Gastrocnemius medialis (tissue), 4 donors: ENCODE measurements around the gene KRT77. TPM values are rescaled to one million over a fixed set of nuclear protein-coding genes. Genes with fewer than 3 reads are reported as not detected.

Experiments
- ATAC-seq, 2 donors: fragments of 150-250 bp; one replicate each; pipeline ENCODE4 v1.9.1; 2016
- DNase-seq, 2 donors: peaks; one replicate each; pipeline ENCODE4 v3.0.0-alpha.2; 2019
- H3K27ac ChIP-seq, 4 donors: fragments of 200-600 bp; sonication (generic); 1 replicate in 1 of 4; 2 replicates in 3 of 4; pipeline ENCODE4 v1.5.1; 2016 to 2018; ENCODE audit warnings: mild to moderate bottlenecking in 2 of 4, moderate library complexity in 1 of 4
- H3K27me3 ChIP-seq, 3 donors: fragments of 200-600 bp; sonication (generic) in 2 of 3; 1 replicate in 1 of 3; 2 replicates in 2 of 3; pipeline versions ENCODE4 v1.5.1 to v1.6.0; 2016 to 2019; ENCODE audit warnings: mild to moderate bottlenecking in 1 of 3, moderate library complexity in 1 of 3
- H3K36me3 ChIP-seq, 2 donors: fragments of 200-600 bp; sonication (generic) in 1 of 2; one replicate each; pipeline ENCODE4 v1.5.1; 2017 to 2018
- H3K4me1 ChIP-seq, 2 donors: fragments of 200-600 bp; sonication (generic) in 1 of 2; one replicate each; pipeline ENCODE4 v1.5.1; 2016 to 2017; ENCODE audit warnings: mild to moderate bottlenecking in 2 of 2
- H3K4me3 ChIP-seq, 4 donors: fragments of 200-600 bp; sonication (generic) in 3 of 4; 1 replicate in 1 of 4; 2 replicates in 3 of 4; pipeline ENCODE4 v1.5.1; 2016 to 2019; ENCODE audit warnings: mild to moderate bottlenecking in 2 of 4
- H3K9me3 ChIP-seq, 3 donors: fragments of 200-600 bp; sonication (generic) in 2 of 3; 1 replicate in 1 of 3; 2 replicates in 2 of 3; pipeline ENCODE4 v1.5.1; 2016 to 2019
- POLR2A ChIP-seq, 2 donors: fragments of 450-650 bp; IDR thresholded peaks; one replicate each; pipeline ENCODE4 v1.6.1; 2017; ENCODE audit warnings: antibody characterized with exemption in 2 of 2, mild to moderate bottlenecking in 2 of 2, moderate library complexity in 2 of 2
- in situ Hi-C, 4 donors: fragments of 200-750 bp; cut with MboI; loops; one replicate each; pipeline versions ENCODE4 v1.15.0 to v1.8.0; 2017; ENCODE audit warnings: low sequenced_read_pairs in 4 of 4
- intact Hi-C: fragments of 100-400 bp; cut with DNase I; formaldehyde crosslinking; loops from one replicate; pipeline ENCODE4 v1.15.1; 2023; ENCODE audit warnings: low total_unique reads
- total RNA-seq, 4 donors: library from RNA; depleted of rRNA; stranded (reverse); fragments of >200 nt; gene quantifications; one replicate each; pipeline versions ENCODE4 v1.1.0 to v1.2.3, GENCODE V29; 2016
- TF ChIP-seq, protein P1 (sequence below), 5 experiments: fragments of 450-650 bp in 3 of 5; fragments of 200-600 bp in 2 of 5; sonication (generic) in 2 of 5; IDR thresholded peaks in 4 of 5; conservative IDR thresholded peaks in 1 of 5; 1 replicate in 4 of 5; 2 replicates in 1 of 5; pipeline ENCODE4 v1.5.1; 2016 to 2019; ENCODE audit warnings: antibody characterized with exemption in 5 of 5, mild to moderate bottlenecking in 3 of 5, moderate library complexity in 3 of 5

The KRT77 gene
- total RNA-seq, 4 donors from 2014 or later, result not detected

GRCh38 chr12:52722680-52723079 is 19.4 kb upstream of the KRT77 start:
- DNase-seq (no peak), ATAC-seq (no peak)
- Histone ChIP-seq H3K27ac (no peak overlapping the region), H3K9me3 (no peaks in the 10 kb centered on the region), H3K36me3 (no peaks in the 10 kb centered on the region), H3K4me1 (no peaks in the 10 kb centered on the region), H3K27me3 (no peaks in the 10 kb centered on the region), H3K4me3 (no peak overlapping the region)
- in situ Hi-C loops (no loop called here), intact Hi-C loops (no loop called here)
- TF ChIP-seq, protein P1, sequence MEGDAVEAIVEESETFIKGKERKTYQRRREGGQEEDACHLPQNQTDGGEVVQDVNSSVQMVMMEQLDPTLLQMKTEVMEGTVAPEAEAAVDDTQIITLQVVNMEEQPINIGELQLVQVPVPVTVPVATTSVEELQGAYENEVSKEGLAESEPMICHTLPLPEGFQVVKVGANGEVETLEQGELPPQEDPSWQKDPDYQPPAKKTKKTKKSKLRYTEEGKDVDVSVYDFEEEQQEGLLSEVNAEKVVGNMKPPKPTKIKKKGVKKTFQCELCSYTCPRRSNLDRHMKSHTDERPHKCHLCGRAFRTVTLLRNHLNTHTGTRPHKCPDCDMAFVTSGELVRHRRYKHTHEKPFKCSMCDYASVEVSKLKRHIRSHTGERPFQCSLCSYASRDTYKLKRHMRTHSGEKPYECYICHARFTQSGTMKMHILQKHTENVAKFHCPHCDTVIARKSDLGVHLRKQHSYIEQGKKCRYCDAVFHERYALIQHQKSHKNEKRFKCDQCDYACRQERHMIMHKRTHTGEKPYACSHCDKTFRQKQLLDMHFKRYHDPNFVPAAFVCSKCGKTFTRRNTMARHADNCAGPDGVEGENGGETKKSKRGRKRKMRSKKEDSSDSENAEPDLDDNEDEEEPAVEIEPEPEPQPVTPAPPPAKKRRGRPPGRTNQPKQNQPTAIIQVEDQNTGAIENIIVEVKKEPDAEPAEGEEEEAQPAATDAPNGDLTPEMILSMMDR (IDR thresholded peaks at IDR 0.05 in 4 of 5, conservative IDR thresholded peaks at IDR 0.05 in 1 of 5), result no peak
- no peak for TF ChIP-seq POLR2A (IDR thresholded peaks at IDR 0.05)

GRCh38 chr12:52721838-52722470 is 18.6 kb upstream of the KRT77 start:
- ATAC-seq (no peak), DNase-seq (no peak)
- intact Hi-C loops (no loop called here), in situ Hi-C loops (no loop called here)
- no peak for TF ChIP-seq POLR2A (IDR thresholded peaks at IDR 0.05)
- TF ChIP-seq, protein P1 (IDR thresholded peaks at IDR 0.05 in 4 of 5, conservative IDR thresholded peaks at IDR 0.05 in 1 of 5), result no peak
- Histone ChIP-seq H3K4me3 (no peak overlapping the region), H3K36me3 (no peaks in the 10 kb centered on the region), H3K27me3 (no peaks in the 10 kb centered on the region), H3K4me1 (no peaks in the 10 kb centered on the region), H3K27ac (no peak overlapping the region), H3K9me3 (no peaks in the 10 kb centered on the region)

- DNase-seq (no peak), ATAC-seq (no peak)
- TF ChIP-seq, protein P1 (IDR thresholded peaks at IDR 0.05 in 4 of 5, conservative IDR thresholded peaks at IDR 0.05 in 1 of 5), result no peak
- TF ChIP-seq POLR2A (IDR thresholded peaks at IDR 0.05), result no peak
- H3K9me3 ChIP-seq, result no peaks in the 10 kb centered on the region
- H3K4me1 ChIP-seq, result no peaks in the 10 kb centered on the region
- H3K27ac ChIP-seq, result no peak overlapping the region
- no peaks in the 10 kb centered on the region for H3K36me3 ChIP-seq
- in situ Hi-C loops, result no loop called here
- H3K27me3 ChIP-seq, result peaks cover 2 to 9% (median 4%) of the 10 kb centered on the region in 3 donors
- no peak overlapping the region for H3K4me3 ChIP-seq
- intact Hi-C loops, result no loop called here
Measured at GRCh38 chr12:52720365-52720886, 17.1 kb upstream of the KRT77 start.

DNA sequence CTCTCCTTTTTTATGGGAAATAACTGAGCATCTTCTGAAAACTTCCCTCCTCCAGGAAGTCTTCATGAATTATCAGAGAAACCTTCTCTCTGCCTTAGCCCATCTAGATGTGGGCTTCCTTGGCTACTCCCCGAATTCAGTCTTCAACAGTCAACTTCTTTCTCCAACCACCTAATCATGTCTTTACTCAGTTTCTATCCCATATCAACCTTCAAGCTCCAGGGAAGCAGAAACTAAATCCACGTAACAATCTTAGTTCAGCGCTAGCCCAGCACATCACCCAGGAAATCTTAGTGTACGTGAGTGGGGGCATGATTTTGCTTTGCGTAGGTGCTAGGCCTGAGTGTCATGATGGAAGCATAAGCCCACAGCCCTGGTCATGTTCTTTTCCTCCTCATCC is 12.7 kb upstream of the KRT77 start:
- Histone ChIP-seq H3K4me3 (no peak overlapping the region), H3K27me3 (peaks cover 31 to 39% (median 32%) of the 10 kb centered on the region in 3 donors), H3K4me1 (no peaks in the 10 kb centered on the region), H3K36me3 (no peaks in the 10 kb centered on the region), H3K9me3 (no peaks in the 10 kb centered on the region), H3K27ac (no peak overlapping the region)
- in situ Hi-C loops (no loop called here), intact Hi-C loops (no loop called here)
- TF ChIP-seq, protein P1 (IDR thresholded peaks at IDR 0.05 in 4 of 5, conservative IDR thresholded peaks at IDR 0.05 in 1 of 5), result no peak
- TF ChIP-seq POLR2A (IDR thresholded peaks at IDR 0.05), result no peak
- DNase-seq (no peak), ATAC-seq (no peak)
